Measurements from ENCODE around the gene CACNA1G.
A peak's percentile ranks its signal among the peaks of the same experiment; 100 is the strongest.

CACNA1G gene

DNA sequence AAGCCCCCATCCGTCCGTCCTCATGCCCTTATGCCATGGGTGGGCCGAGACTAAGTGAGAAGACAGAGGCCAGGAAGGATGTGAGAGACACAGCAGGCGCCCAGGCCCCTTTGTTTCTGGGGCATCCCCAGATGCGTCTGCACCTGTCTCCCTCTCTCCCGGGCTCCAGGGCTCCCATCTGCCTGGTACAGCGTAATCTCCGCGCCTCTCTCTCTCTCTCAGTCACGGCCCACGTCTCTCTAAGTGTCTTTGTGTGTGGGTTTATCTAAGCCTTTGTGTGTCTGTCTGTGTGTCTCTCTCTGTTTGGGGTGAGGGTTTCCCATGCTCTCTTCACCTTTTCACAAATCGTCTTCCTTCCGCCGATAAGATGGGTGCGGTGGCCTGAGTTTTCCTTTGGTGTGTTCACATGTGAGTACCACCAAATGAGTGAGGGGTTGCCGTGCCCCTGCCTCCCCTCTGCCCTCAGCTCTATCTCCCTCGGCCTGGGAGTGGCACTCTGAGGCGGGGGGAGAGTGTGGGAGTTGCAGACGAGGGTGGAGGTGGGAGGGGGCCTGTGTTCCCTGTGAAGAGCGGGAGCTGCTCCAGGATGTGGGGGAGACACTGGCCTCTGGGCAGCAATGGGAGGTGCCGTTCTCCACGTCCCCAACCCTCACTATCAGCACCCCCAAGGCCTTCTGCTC is 48.3 kb downstream of the CACNA1G start:
- Histone ChIP-seq H3K4me1 (ENCODE audit: control insufficient read depth, low read depth, low read length) (no peaks in the 10 kb centered on the region), H3K27ac (ENCODE audit: low read depth, low read length) (no peak overlapping the region), H2AK5ac (ENCODE audit: low read length) (no peak overlapping the region), H4K8ac (ENCODE audit: low read depth, low read length) (no peak overlapping the region), H2BK5ac (ENCODE audit: low read length) (no peak overlapping the region), H3K4ac (ENCODE audit: low read depth, low read length) (no peak overlapping the region), H3K23ac (ENCODE audit: low read length) (no peak overlapping the region), H3K27me3 (ENCODE audit: insufficient read depth, low read length, poor library complexity) (no peaks in the 10 kb centered on the region), H3K56ac (ENCODE audit: low read length) (no peak overlapping the region), H3K79me1 (ENCODE audit: low read length) (no peaks in the 10 kb centered on the region), H3K4me3 (ENCODE audit: low read length) (no peak overlapping the region), H2BK15ac (replicated peaks; ENCODE audit: low read depth) (no peak overlapping the region), H3K4me2 (ENCODE audit: low read length) (no peak overlapping the region), H3K79me2 (ENCODE audit: control insufficient read depth, insufficient read depth, low read length) (no peaks in the 10 kb centered on the region), H3K9ac (ENCODE audit: low read length) (no peak overlapping the region), H3K18ac (ENCODE audit: low read length) (no peak overlapping the region), H4K5ac (ENCODE audit: low read length) (no peak overlapping the region), H2BK120ac (ENCODE audit: low read depth, low read length) (no peak overlapping the region), H3K36me3 (ENCODE audit: control insufficient read depth, insufficient read depth, low read length) (no peaks in the 10 kb centered on the region)
- no peak for DNase-seq
- WGBS (ENCODE audit: extremely low coverage, insufficient coverage, low lambda C conversion rate), result no CpG with 5 or more reads among the region's 22 CpGs

DNA sequence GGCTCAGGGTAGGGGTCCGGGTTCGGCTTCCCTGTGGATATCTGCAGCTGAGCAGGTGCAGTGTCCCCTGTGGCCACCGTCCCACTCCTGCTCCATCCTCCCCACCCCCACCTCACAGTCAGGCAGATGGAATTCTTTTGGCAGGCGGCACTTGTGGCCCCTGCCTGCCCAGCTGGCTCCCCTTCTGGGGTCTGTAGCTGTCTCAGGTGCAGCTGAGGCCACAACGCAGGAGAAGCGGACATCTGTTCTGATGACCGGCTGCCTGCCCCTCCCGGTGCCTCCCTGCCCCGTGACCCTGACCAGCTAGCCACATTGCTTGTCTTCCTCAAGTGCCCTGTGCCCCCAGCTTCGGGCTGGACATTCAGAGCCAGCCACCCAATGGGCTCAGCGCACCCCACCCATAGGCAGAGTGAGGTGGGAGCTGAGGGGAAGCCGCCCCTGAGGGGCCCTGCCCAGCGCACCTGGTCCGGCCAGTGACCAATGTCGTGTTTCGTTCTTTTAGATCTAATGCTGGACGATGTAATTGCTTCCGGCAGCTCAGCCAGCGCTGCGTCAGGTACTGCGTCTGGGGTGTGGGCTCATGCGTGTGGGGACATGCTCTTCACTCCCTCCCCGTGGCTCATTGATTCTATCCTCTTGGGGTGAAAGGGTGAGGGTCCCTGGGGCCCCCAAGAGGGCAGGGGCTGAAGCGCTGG is 49.0 kb downstream of the CACNA1G start:
- H2BK120ac ChIP-seq (ENCODE audit: low read depth, low read length), result no peak overlapping the region
- no CpG with 5 or more reads among the region's 24 CpGs for WGBS (ENCODE audit: extremely low coverage, insufficient coverage, low lambda C conversion rate)

DNA sequence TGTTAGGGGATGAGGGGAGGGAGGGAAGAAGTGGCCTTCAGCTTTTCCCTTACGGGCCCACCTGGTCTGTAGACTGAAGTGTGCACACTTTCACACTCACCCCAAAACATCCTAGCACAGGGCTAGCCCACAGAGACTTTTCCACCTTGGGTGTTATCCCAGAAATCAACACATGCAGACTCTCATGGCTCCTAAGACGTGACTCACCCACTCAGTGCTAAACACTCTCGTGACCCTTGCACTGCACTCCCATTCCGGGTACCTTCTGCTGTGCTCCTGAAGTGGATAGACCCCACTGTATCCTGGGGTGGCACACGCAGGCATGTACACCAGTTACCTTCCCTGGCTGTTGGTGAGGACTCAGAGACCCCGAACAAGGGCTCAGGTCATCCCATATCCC is 51.1 kb downstream of the CACNA1G start:
- Histone ChIP-seq H2BK120ac (ENCODE audit: low read depth, low read length) (no peak overlapping the region), H4K5ac (ENCODE audit: low read length) (no peak overlapping the region), H2BK15ac (replicated peaks; ENCODE audit: low read depth) (no peak overlapping the region), H3K56ac (ENCODE audit: low read length) (no peak overlapping the region), H3K23ac (ENCODE audit: low read length) (no peak overlapping the region), H3K27ac (ENCODE audit: low read depth, low read length) (no peak overlapping the region), H3K9ac (ENCODE audit: low read length) (no peak overlapping the region), H2AK5ac (ENCODE audit: low read length) (no peak overlapping the region), H4K8ac (ENCODE audit: low read depth, low read length) (no peak overlapping the region), H3K36me3 (ENCODE audit: control insufficient read depth, insufficient read depth, low read length) (no peaks in the 10 kb centered on the region), H3K4me1 (ENCODE audit: control insufficient read depth, low read depth, low read length) (no peaks in the 10 kb centered on the region), H3K18ac (ENCODE audit: low read length) (no peak overlapping the region), H2BK5ac (ENCODE audit: low read length) (no peak overlapping the region), H3K4me3 (ENCODE audit: low read length) (no peak overlapping the region), H3K4me2 (ENCODE audit: low read length) (no peak overlapping the region), H3K79me1 (ENCODE audit: low read length) (no peaks in the 10 kb centered on the region), H3K27me3 (ENCODE audit: insufficient read depth, low read length, poor library complexity) (no peaks in the 10 kb centered on the region), H3K4ac (ENCODE audit: low read depth, low read length) (no peak overlapping the region), H3K79me2 (ENCODE audit: control insufficient read depth, insufficient read depth, low read length) (no peaks in the 10 kb centered on the region)
- WGBS (ENCODE audit: extremely low coverage, insufficient coverage, low lambda C conversion rate), result no CpG with 5 or more reads among the region's 6 CpGs
- no peak for DNase-seq

More for the DNA sequence above, 49.0 kb downstream of the CACNA1G start:
- Histone ChIP-seq H4K5ac (ENCODE audit: low read length) (no peak overlapping the region), H3K56ac (ENCODE audit: low read length) (no peak overlapping the region), H3K4me1 (ENCODE audit: control insufficient read depth, low read depth, low read length) (no peaks in the 10 kb centered on the region), H2AK5ac (ENCODE audit: low read length) (no peak overlapping the region), H3K4ac (ENCODE audit: low read depth, low read length) (no peak overlapping the region), H3K79me2 (ENCODE audit: control insufficient read depth, insufficient read depth, low read length) (no peaks in the 10 kb centered on the region), H3K79me1 (ENCODE audit: low read length) (no peaks in the 10 kb centered on the region), H3K18ac (ENCODE audit: low read length) (no peak overlapping the region), H3K27me3 (ENCODE audit: insufficient read depth, low read length, poor library complexity) (no peaks in the 10 kb centered on the region), H3K23ac (ENCODE audit: low read length) (no peak overlapping the region), H3K36me3 (ENCODE audit: control insufficient read depth, insufficient read depth, low read length) (no peaks in the 10 kb centered on the region), H3K9ac (ENCODE audit: low read length) (no peak overlapping the region), H2BK15ac (replicated peaks; ENCODE audit: low read depth) (no peak overlapping the region), H4K8ac (ENCODE audit: low read depth, low read length) (no peak overlapping the region), H3K4me2 (ENCODE audit: low read length) (no peak overlapping the region), H3K4me3 (ENCODE audit: low read length) (no peak overlapping the region), H3K27ac (ENCODE audit: low read depth, low read length) (no peak overlapping the region), H2BK5ac (ENCODE audit: low read length) (no peak overlapping the region)
- DNase-seq, result no peak

DNA sequence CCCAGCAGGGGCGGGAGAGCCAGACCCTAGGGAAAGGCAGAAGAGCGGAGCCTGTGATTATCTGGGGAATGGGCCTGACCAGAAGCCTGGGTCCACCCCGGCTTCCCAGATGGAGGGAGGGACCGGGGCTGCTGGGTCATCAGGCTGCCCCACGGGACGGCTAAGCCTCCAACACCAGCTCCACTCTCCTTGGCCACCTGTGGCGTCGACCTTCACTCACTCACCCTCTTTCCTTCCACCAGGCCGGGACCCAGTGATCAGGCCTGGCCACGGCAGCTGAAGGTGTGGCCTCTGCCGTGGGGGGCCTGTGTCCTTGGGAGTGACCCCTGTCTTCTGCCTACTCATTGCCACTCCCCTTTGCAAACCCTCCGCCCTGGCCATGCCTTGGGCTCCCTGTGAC is 51.8 kb downstream of the CACNA1G start:
- Histone ChIP-seq H3K23ac (ENCODE audit: low read length) (no peak overlapping the region), H3K79me1 (ENCODE audit: low read length) (no peaks in the 10 kb centered on the region), H3K9ac (ENCODE audit: low read length) (no peak overlapping the region), H2BK5ac (ENCODE audit: low read length) (no peak overlapping the region), H3K18ac (ENCODE audit: low read length) (no peak overlapping the region), H2BK15ac (replicated peaks; ENCODE audit: low read depth) (no peak overlapping the region), H3K36me3 (ENCODE audit: control insufficient read depth, insufficient read depth, low read length) (no peaks in the 10 kb centered on the region), H4K8ac (ENCODE audit: low read depth, low read length) (no peak overlapping the region), H4K5ac (ENCODE audit: low read length) (no peak overlapping the region), H3K27me3 (ENCODE audit: insufficient read depth, low read length, poor library complexity) (no peaks in the 10 kb centered on the region), H3K79me2 (ENCODE audit: control insufficient read depth, insufficient read depth, low read length) (no peaks in the 10 kb centered on the region), H2BK120ac (ENCODE audit: low read depth, low read length) (no peak overlapping the region), H2AK5ac (ENCODE audit: low read length) (no peak overlapping the region), H3K4me1 (ENCODE audit: control insufficient read depth, low read depth, low read length) (no peaks in the 10 kb centered on the region), H3K27ac (ENCODE audit: low read depth, low read length) (no peak overlapping the region), H3K4me3 (ENCODE audit: low read length) (no peak overlapping the region), H3K4me2 (ENCODE audit: low read length) (no peak overlapping the region), H3K4ac (ENCODE audit: low read depth, low read length) (no peak overlapping the region), H3K56ac (ENCODE audit: low read length) (no peak overlapping the region)
- DNase-seq, result no peak
- WGBS (ENCODE audit: extremely low coverage, insufficient coverage, low lambda C conversion rate), result no CpG with 5 or more reads among the region's 12 CpGs

DNA sequence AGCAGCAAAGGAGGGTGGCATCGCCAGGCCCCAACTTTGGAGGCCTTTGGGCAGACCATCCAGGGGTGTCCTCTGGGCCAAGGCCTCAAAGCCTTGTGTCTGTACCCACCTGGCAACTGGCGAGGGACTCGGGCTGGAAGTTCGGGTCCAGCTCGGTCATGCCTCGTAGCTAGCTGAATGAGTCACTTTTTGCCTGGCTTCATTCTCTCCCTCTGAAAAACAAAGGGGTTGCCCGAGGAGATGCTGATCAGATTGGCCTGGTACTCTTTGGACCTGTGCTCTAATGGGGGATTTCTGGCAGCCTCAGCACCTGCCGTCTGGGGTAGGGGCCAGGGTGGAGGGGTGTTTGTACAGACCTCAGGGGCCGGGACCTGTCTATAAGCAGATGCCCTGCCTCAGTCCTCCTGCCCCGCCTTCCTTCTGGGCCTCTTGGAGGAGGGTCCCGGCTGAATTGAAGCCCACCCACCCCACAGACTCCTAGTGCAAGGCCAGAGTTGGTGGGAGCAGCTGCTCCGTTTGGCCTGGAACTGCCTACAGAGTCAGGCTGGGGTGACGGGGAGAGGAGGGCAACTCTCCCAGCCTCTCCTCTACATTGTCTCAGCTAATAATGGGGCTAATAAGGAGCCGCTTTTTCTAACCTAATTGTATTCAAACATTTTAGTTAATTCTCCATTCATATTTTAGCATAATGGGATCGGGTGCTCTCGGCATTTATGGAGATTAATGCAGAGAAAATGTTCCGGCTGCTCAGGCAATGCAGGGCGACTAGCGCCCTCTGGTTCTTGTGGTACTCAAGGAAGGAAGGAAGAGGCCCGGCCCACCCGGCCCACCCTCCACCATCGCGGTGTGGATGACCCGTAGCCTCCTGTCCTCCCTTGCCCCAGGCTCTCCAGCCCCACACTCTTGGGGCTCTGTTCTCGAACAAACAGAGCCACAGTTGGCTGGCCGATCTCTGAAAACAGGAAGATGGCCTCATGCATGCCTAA is 52.8 kb downstream of the CACNA1G start:
- Histone ChIP-seq H3K79me1 (ENCODE audit: low read length) (no peaks in the 10 kb centered on the region), H3K18ac (ENCODE audit: low read length) (no peak overlapping the region), H2BK15ac (replicated peaks; ENCODE audit: low read depth) (no peak overlapping the region), H3K79me2 (ENCODE audit: control insufficient read depth, insufficient read depth, low read length) (no peaks in the 10 kb centered on the region), H3K4ac (ENCODE audit: low read depth, low read length) (no peak overlapping the region), H2BK5ac (ENCODE audit: low read length) (no peak overlapping the region), H3K36me3 (ENCODE audit: control insufficient read depth, insufficient read depth, low read length) (no peaks in the 10 kb centered on the region), H3K4me3 (ENCODE audit: low read length) (no peak overlapping the region), H3K27me3 (ENCODE audit: insufficient read depth, low read length, poor library complexity) (no peaks in the 10 kb centered on the region), H3K4me1 (ENCODE audit: control insufficient read depth, low read depth, low read length) (no peaks in the 10 kb centered on the region), H4K5ac (ENCODE audit: low read length) (no peak overlapping the region), H3K4me2 (ENCODE audit: low read length) (no peak overlapping the region), H3K56ac (ENCODE audit: low read length) (peak overlapping the region; percentile 38), H2BK120ac (ENCODE audit: low read depth, low read length) (no peak overlapping the region), H3K27ac (ENCODE audit: low read depth, low read length) (no peak overlapping the region), H2AK5ac (ENCODE audit: low read length) (no peak overlapping the region), H3K9ac (ENCODE audit: low read length) (no peak overlapping the region), H4K8ac (ENCODE audit: low read depth, low read length) (no peak overlapping the region), H3K23ac (ENCODE audit: low read length) (no peak overlapping the region)
- WGBS (ENCODE audit: extremely low coverage, insufficient coverage, low lambda C conversion rate), result no CpG with 5 or more reads among the region's 26 CpGs
- DNase-seq, result no peak

Data from mesendoderm (in vitro differentiated cells).